OCI-LY1 (cell line): ENCODE data around the gene CCDC187.

ENCODE experiments used
- EZH2 ChIP-seq: fragments of 200-600 bp; sonication (generic), shearing (Covaris generic); IDR thresholded peaks from 2 replicates; pipeline ENCODE4 v1.8.0; 2017; ENCODE audit warnings: borderline replicate concordance, mixed run types, mild to moderate bottlenecking, antibody characterized with exemption, low read length, moderate library complexity, mixed read lengths
- TF ChIP-seq, protein P1 (sequence below): fragments of 200-600 bp; sonication (generic), shearing (Covaris generic); IDR thresholded peaks from 2 replicates; pipeline ENCODE4 v1.5.1; 2017; ENCODE audit warnings: mild to moderate bottlenecking, antibody characterized with exemption, low read length, moderate library complexity, mixed read lengths

GRCh38 chr9:136328011-136328621 lies 24.2 kb upstream of the CCDC187 start:
- TF ChIP-seq, protein P1, sequence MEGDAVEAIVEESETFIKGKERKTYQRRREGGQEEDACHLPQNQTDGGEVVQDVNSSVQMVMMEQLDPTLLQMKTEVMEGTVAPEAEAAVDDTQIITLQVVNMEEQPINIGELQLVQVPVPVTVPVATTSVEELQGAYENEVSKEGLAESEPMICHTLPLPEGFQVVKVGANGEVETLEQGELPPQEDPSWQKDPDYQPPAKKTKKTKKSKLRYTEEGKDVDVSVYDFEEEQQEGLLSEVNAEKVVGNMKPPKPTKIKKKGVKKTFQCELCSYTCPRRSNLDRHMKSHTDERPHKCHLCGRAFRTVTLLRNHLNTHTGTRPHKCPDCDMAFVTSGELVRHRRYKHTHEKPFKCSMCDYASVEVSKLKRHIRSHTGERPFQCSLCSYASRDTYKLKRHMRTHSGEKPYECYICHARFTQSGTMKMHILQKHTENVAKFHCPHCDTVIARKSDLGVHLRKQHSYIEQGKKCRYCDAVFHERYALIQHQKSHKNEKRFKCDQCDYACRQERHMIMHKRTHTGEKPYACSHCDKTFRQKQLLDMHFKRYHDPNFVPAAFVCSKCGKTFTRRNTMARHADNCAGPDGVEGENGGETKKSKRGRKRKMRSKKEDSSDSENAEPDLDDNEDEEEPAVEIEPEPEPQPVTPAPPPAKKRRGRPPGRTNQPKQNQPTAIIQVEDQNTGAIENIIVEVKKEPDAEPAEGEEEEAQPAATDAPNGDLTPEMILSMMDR: no peak
- no peak for TF ChIP-seq EZH2
